ENCODE measurements around the gene DYNLT4. TPM values are rescaled to one million over a fixed set of nuclear protein-coding genes. Genes with fewer than 3 reads are reported as not detected.

The DYNLT4 gene
- total RNA-seq, 2 donors from 2014 or later: 0.64 TPM; not detected in 1

GRCh38 chr1:44792736-44793502 is 14.2 kb downstream of the DYNLT4 start:
- Histone ChIP-seq H3K36me3 (ENCODE audit: control insufficient read depth, insufficient read depth, low read length) (no peaks in the 10 kb centered on the region), H3K9ac (ENCODE audit: extremely low read depth, low read length, poor library complexity, severe bottlenecking) (no peak overlapping the region), H3K4me3 (ENCODE audit: low read length) (no peak overlapping the region), H3K27ac (ENCODE audit: low read depth, low read length) (no peak overlapping the region), H3K4me1 (ENCODE audit: control insufficient read depth, insufficient read depth, low read length) (peaks cover 5% of the 10 kb centered on the region), H3K9me3 (ENCODE audit: control insufficient read depth, low read length) (no peaks in the 10 kb centered on the region), H3K27me3 (ENCODE audit: control insufficient read depth, insufficient read depth, low read length, poor library complexity, severe bottlenecking) (no peaks in the 10 kb centered on the region)
- no peaks in the 10 kb centered on the region for H3K9me3 Mint-ChIP-seq
- peak; percentile 60 for DNase-seq
- H3K4me3 Mint-ChIP-seq: no peak overlapping the region
- no peaks in the 10 kb centered on the region for H3K36me3 Mint-ChIP-seq (ENCODE audit: low read depth)
- H3K4me1 Mint-ChIP-seq: peaks cover 15% of the 10 kb centered on the region
- no peak for TF ChIP-seq CTCF (conservative IDR thresholded peaks at IDR 0.05)
- peak overlapping the region; percentile 83 for H3K27ac Mint-ChIP-seq
- WGBS, 2 experiments (ENCODE audit: insufficient coverage in 1 of 2, insufficient read length in 1 of 2): 90 to 95% methylated on average over 2 to 9 of the region's 9 CpGs
- H3K27me3 Mint-ChIP-seq (ENCODE audit: insufficient read depth): no peaks in the 10 kb centered on the region

- Histone ChIP-seq H3K9ac (ENCODE audit: extremely low read depth, low read length, poor library complexity, severe bottlenecking) (no peak overlapping the region), H3K4me1 (ENCODE audit: control insufficient read depth, insufficient read depth, low read length) (peaks cover 10% of the 10 kb centered on the region), H3K4me3 (ENCODE audit: low read length) (no peak overlapping the region), H3K27me3 (ENCODE audit: control insufficient read depth, insufficient read depth, low read length, poor library complexity, severe bottlenecking) (peaks cover 7% of the 10 kb centered on the region), H3K36me3 (ENCODE audit: control insufficient read depth, insufficient read depth, low read length) (no peaks in the 10 kb centered on the region), H3K27ac (ENCODE audit: low read depth, low read length) (peak overlapping the region; percentile 53), H3K9me3 (ENCODE audit: control insufficient read depth, low read length) (no peaks in the 10 kb centered on the region)
- H3K9me3 Mint-ChIP-seq: no peaks in the 10 kb centered on the region
- no peaks in the 10 kb centered on the region for H3K36me3 Mint-ChIP-seq (ENCODE audit: low read depth)
- peak overlapping the region; percentile 55 for H3K27ac Mint-ChIP-seq
- H3K4me3 Mint-ChIP-seq: no peak overlapping the region
- H3K4me1 Mint-ChIP-seq: peaks cover 19% of the 10 kb centered on the region
- DNase-seq: peak; percentile 57
- peaks cover 4% of the 10 kb centered on the region for H3K27me3 Mint-ChIP-seq (ENCODE audit: insufficient read depth)
- WGBS, 2 experiments (ENCODE audit: insufficient coverage in 1 of 2, insufficient read length in 1 of 2): 87 to 93% methylated on average over 4 to 7 of the region's 7 CpGs
- no peak for TF ChIP-seq CTCF (conservative IDR thresholded peaks at IDR 0.05)
Observed at GRCh38 chr1:44790968-44791801, 16.0 kb downstream of the DYNLT4 start.

GRCh38 chr1:44788120-44788860 is 18.9 kb downstream of the DYNLT4 start, which contains the start of gene BEST4:
Gene BEST4 (minus strand): TSS chr1:44788170. CDS start chr1:44787705, 465 bp downstream.
- H3K9me3 ChIP-seq (ENCODE audit: control insufficient read depth, low read length): no peaks in the 10 kb centered on the region
- WGBS, 2 experiments (ENCODE audit: insufficient coverage in 1 of 2, insufficient read length in 1 of 2): 92 to 93% methylated on average over 5 to 9 of the region's 9 CpGs
- no peaks in the 10 kb centered on the region for H3K36me3 ChIP-seq (ENCODE audit: control insufficient read depth, insufficient read depth, low read length)
- no peak within 1 kb of the TSS for H3K27ac ChIP-seq (ENCODE audit: low read depth, low read length)
- H3K27me3 ChIP-seq (ENCODE audit: control insufficient read depth, insufficient read depth, low read length, poor library complexity, severe bottlenecking): peaks cover 20% of the 10 kb centered on the region
- no peak for TF ChIP-seq CTCF (conservative IDR thresholded peaks at IDR 0.05)
- Mint-ChIP-seq H3K9me3 (no peaks in the 10 kb centered on the region), H3K27me3 (ENCODE audit: insufficient read depth) (peaks cover 10% of the 10 kb centered on the region), H3K27ac (no peak within 1 kb of the TSS), H3K4me3 (no peak within 1 kb of the TSS), H3K36me3 (ENCODE audit: low read depth) (no peaks in the 10 kb centered on the region), H3K4me1 (peaks cover 20% of the 10 kb centered on the region)
- no peak within 1 kb of the TSS for H3K4me3 ChIP-seq (ENCODE audit: low read length)
- H3K9ac ChIP-seq (ENCODE audit: extremely low read depth, low read length, poor library complexity, severe bottlenecking): no peak within 1 kb of the TSS
- H3K4me1 ChIP-seq (ENCODE audit: control insufficient read depth, insufficient read depth, low read length): peaks cover 8% of the 10 kb centered on the region
- no peak for DNase-seq

Measured in endodermal cell (in vitro differentiated cells).